ENCODE results near the gene GORASP2.

Gene GORASP2

GRCh38 chr2:170974304-170974993, 45.4 kb downstream of the GORASP2 start:
- 80 to 89% methylated on average over 5 to 9 of the region's 11 CpGs for WGBS, 2 experiments (ENCODE audit: insufficient coverage in 2 of 2)
- Histone ChIP-seq H3K4me1 (ENCODE audit: control insufficient read depth, insufficient read depth, low read length, poor library complexity, severe bottlenecking) (no peaks in the 10 kb centered on the region), H3K9me3 (ENCODE audit: control insufficient read depth, low read length) (no peaks in the 10 kb centered on the region), H3K27ac (ENCODE audit: low read depth, low read length, severe bottlenecking) (no peak overlapping the region), H3K4me3 (ENCODE audit: extremely low read depth, insufficient read depth, low read length, poor library complexity, severe bottlenecking) (no peak overlapping the region), H3K36me3 (ENCODE audit: control insufficient read depth, insufficient read depth, low read length) (peaks cover 1% of the 10 kb centered on the region)

GRCh38 chr2:170975127-170975942, 46.3 kb downstream of the GORASP2 start:
- H3K4me3 ChIP-seq (ENCODE audit: extremely low read depth, insufficient read depth, low read length, poor library complexity, severe bottlenecking) = no peak overlapping the region
- no peaks in the 10 kb centered on the region for H3K4me1 ChIP-seq (ENCODE audit: control insufficient read depth, insufficient read depth, low read length, poor library complexity, severe bottlenecking)
- WGBS, 2 experiments (ENCODE audit: insufficient coverage in 2 of 2) = 89 to 93% methylated on average over 15 to 16 of the region's 17 CpGs

GRCh38 chr2:170975943-170976270, 46.9 kb downstream of the GORASP2 start:
- Histone ChIP-seq H3K4me1 (ENCODE audit: control insufficient read depth, insufficient read depth, low read length, poor library complexity, severe bottlenecking) (no peaks in the 10 kb centered on the region), H3K36me3 (ENCODE audit: control insufficient read depth, insufficient read depth, low read length) (no peaks in the 10 kb centered on the region), H3K4me3 (ENCODE audit: extremely low read depth, insufficient read depth, low read length, poor library complexity, severe bottlenecking) (no peak overlapping the region), H3K9me3 (ENCODE audit: control insufficient read depth, low read length) (no peaks in the 10 kb centered on the region), H3K27ac (ENCODE audit: low read depth, low read length, severe bottlenecking) (no peak overlapping the region)
- 100% methylated on average over 2 to 3 of the region's 4 CpGs for WGBS, 2 experiments (ENCODE audit: insufficient coverage in 2 of 2)

More at GRCh38 chr2:170975127-170975942, 46.3 kb downstream of the GORASP2 start:
- Histone ChIP-seq H3K36me3 (ENCODE audit: control insufficient read depth, insufficient read depth, low read length) (no peaks in the 10 kb centered on the region), H3K27ac (ENCODE audit: low read depth, low read length, severe bottlenecking) (no peak overlapping the region), H3K9me3 (ENCODE audit: control insufficient read depth, low read length) (no peaks in the 10 kb centered on the region)

GRCh38 chr2:170984079-170984478, 55.0 kb downstream of the GORASP2 start:
- Histone ChIP-seq H3K27ac (ENCODE audit: low read depth, low read length, severe bottlenecking) (no peak overlapping the region), H3K4me1 (ENCODE audit: control insufficient read depth, insufficient read depth, low read length, poor library complexity, severe bottlenecking) (no peaks in the 10 kb centered on the region), H3K36me3 (ENCODE audit: control insufficient read depth, insufficient read depth, low read length) (peaks cover 24% of the 10 kb centered on the region), H3K4me3 (ENCODE audit: extremely low read depth, insufficient read depth, low read length, poor library complexity, severe bottlenecking) (no peak overlapping the region), H3K9me3 (ENCODE audit: control insufficient read depth, low read length) (no peaks in the 10 kb centered on the region)
- WGBS, 2 experiments (ENCODE audit: insufficient coverage in 2 of 2) = 0 to 60% methylated on average over 1 of the region's 1 CpG

- no peak overlapping the region for H3K4me3 ChIP-seq (ENCODE audit: extremely low read depth, insufficient read depth, low read length, poor library complexity, severe bottlenecking)
- 100% methylated on average over 5 of the region's 5 CpGs for WGBS, 2 experiments (ENCODE audit: insufficient coverage in 2 of 2)
Measured at GRCh38 chr2:170985407-170985806, 56.4 kb downstream of the GORASP2 start.

GRCh38 chr2:170986566-170987258, 57.7 kb downstream of the GORASP2 start:
- no peaks in the 10 kb centered on the region for H3K9me3 ChIP-seq (ENCODE audit: control insufficient read depth, low read length)
- no peaks in the 10 kb centered on the region for H3K4me1 ChIP-seq (ENCODE audit: control insufficient read depth, insufficient read depth, low read length, poor library complexity, severe bottlenecking)
- no peak overlapping the region for H3K4me3 ChIP-seq (ENCODE audit: extremely low read depth, insufficient read depth, low read length, poor library complexity, severe bottlenecking)
- WGBS, 2 experiments (ENCODE audit: insufficient coverage in 2 of 2) = 96 to 97% methylated on average over 4 to 7 of the region's 8 CpGs
- H3K36me3 ChIP-seq (ENCODE audit: control insufficient read depth, insufficient read depth, low read length) = peaks cover 49% of the 10 kb centered on the region
- no peak overlapping the region for H3K27ac ChIP-seq (ENCODE audit: low read depth, low read length, severe bottlenecking)

More at GRCh38 chr2:170985407-170985806, 56.4 kb downstream of the GORASP2 start:
- Histone ChIP-seq H3K36me3 (ENCODE audit: control insufficient read depth, insufficient read depth, low read length) (peaks cover 37% of the 10 kb centered on the region), H3K9me3 (ENCODE audit: control insufficient read depth, low read length) (no peaks in the 10 kb centered on the region), H3K27ac (ENCODE audit: low read depth, low read length, severe bottlenecking) (no peak overlapping the region), H3K4me1 (ENCODE audit: control insufficient read depth, insufficient read depth, low read length, poor library complexity, severe bottlenecking) (no peaks in the 10 kb centered on the region)

- Histone ChIP-seq H3K4me3 (ENCODE audit: extremely low read depth, insufficient read depth, low read length, poor library complexity, severe bottlenecking) (no peak overlapping the region), H3K9me3 (ENCODE audit: control insufficient read depth, low read length) (no peaks in the 10 kb centered on the region), H3K4me1 (ENCODE audit: control insufficient read depth, insufficient read depth, low read length, poor library complexity, severe bottlenecking) (no peaks in the 10 kb centered on the region), H3K27ac (ENCODE audit: low read depth, low read length, severe bottlenecking) (no peak overlapping the region), H3K36me3 (ENCODE audit: control insufficient read depth, insufficient read depth, low read length) (peaks cover 81% of the 10 kb centered on the region)
- WGBS, 2 experiments (ENCODE audit: insufficient coverage in 2 of 2) = 80% methylated on average over 1 of the region's 5 CpGs; no CpG with 5 or more reads in 1 of the 2 experiments
Measured at GRCh38 chr2:170991398-170992182, 62.5 kb downstream of the GORASP2 start.

- Histone ChIP-seq H3K4me3 (ENCODE audit: extremely low read depth, insufficient read depth, low read length, poor library complexity, severe bottlenecking) (no peak overlapping the region), H3K36me3 (ENCODE audit: control insufficient read depth, insufficient read depth, low read length) (peaks cover 61% of the 10 kb centered on the region), H3K27ac (ENCODE audit: low read depth, low read length, severe bottlenecking) (no peak overlapping the region), H3K9me3 (ENCODE audit: control insufficient read depth, low read length) (no peaks in the 10 kb centered on the region), H3K4me1 (ENCODE audit: control insufficient read depth, insufficient read depth, low read length, poor library complexity, severe bottlenecking) (no peaks in the 10 kb centered on the region)
- WGBS, 2 experiments (ENCODE audit: insufficient coverage in 2 of 2) = 100% methylated on average over 1 of the region's 2 CpGs
Measured at GRCh38 chr2:170996316-170996715, 67.3 kb downstream of the GORASP2 start.

GRCh38 chr2:170997893-170998597, 69.0 kb downstream of the GORASP2 start:
- no peak overlapping the region for H3K27ac ChIP-seq (ENCODE audit: low read depth, low read length, severe bottlenecking)
- peaks cover 55% of the 10 kb centered on the region for H3K36me3 ChIP-seq (ENCODE audit: control insufficient read depth, insufficient read depth, low read length)
- WGBS, 2 experiments (ENCODE audit: insufficient coverage in 2 of 2) = 95 to 100% methylated on average over 3 to 4 of the region's 5 CpGs
- H3K4me3 ChIP-seq (ENCODE audit: extremely low read depth, insufficient read depth, low read length, poor library complexity, severe bottlenecking) = no peak overlapping the region
- no peaks in the 10 kb centered on the region for H3K9me3 ChIP-seq (ENCODE audit: control insufficient read depth, low read length)
- H3K4me1 ChIP-seq (ENCODE audit: control insufficient read depth, insufficient read depth, low read length, poor library complexity, severe bottlenecking) = no peaks in the 10 kb centered on the region

GRCh38 chr2:170999654-171000053, 70.6 kb downstream of the GORASP2 start:
- H3K9me3 ChIP-seq (ENCODE audit: control insufficient read depth, low read length) = no peaks in the 10 kb centered on the region
- H3K4me1 ChIP-seq (ENCODE audit: control insufficient read depth, insufficient read depth, low read length, poor library complexity, severe bottlenecking) = no peaks in the 10 kb centered on the region
- no peak overlapping the region for H3K4me3 ChIP-seq (ENCODE audit: extremely low read depth, insufficient read depth, low read length, poor library complexity, severe bottlenecking)
- peaks cover 58% of the 10 kb centered on the region for H3K36me3 ChIP-seq (ENCODE audit: control insufficient read depth, insufficient read depth, low read length)
- H3K27ac ChIP-seq (ENCODE audit: low read depth, low read length, severe bottlenecking) = no peak overlapping the region
- 80 to 82% methylated on average over 3 to 5 of the region's 6 CpGs for WGBS, 2 experiments (ENCODE audit: insufficient coverage in 2 of 2)

Measured in mesodermal cell (in vitro differentiated cells).